HepG2 (cell line): ENCODE data around the gene EXPH5. TPM values are rescaled to one million over a fixed set of nuclear protein-coding genes. Genes with fewer than 3 reads are reported as not detected.

ENCODE experiments used
- ATF1 ChIP-seq: IDR thresholded peaks from 2 replicates; pipeline ENCODE4 v1.6.1; 2016; ENCODE audit warnings: mild to moderate bottlenecking, control low read depth
- CEBPB ChIP-seq: IDR thresholded peaks from 2 replicates; pipeline ENCODE4 v1.6.1; 2011; ENCODE audit warnings: low read depth, low read length, improper control_type of control experiment, borderline replicate concordance
- CENPX ChIP-seq: sonication (generic); formaldehyde crosslinking; IDR thresholded peaks from 2 replicates; pipeline ENCODE4 v1.9.0; 2021; ENCODE audit warnings: mild to moderate bottlenecking, missing genetic modification reagents, moderate library complexity
- FOXP1 ChIP-seq, 2 experiments: fragments of 450-650 bp in 1 of 2; IDR thresholded peaks; 2 replicates each; pipeline ENCODE4 v1.6.1; 2017 to 2018; ENCODE audit warnings: antibody characterized with exemption in 1 of 2
- MEF2D ChIP-seq: sonication (generic); formaldehyde crosslinking; IDR thresholded peaks from 2 replicates; pipeline ENCODE4 v1.5.1; 2020; ENCODE audit warnings: mild to moderate bottlenecking, missing genetic modification reagents
- RAD21 ChIP-seq: fragments of 450-650 bp; formaldehyde crosslinking; IDR thresholded peaks from 2 replicates; pipeline ENCODE4 v1.5.0; 2020; ENCODE audit warnings: mild to moderate bottlenecking
- RBM22 ChIP-seq: fragments of 200-400 bp; formaldehyde crosslinking; optimal IDR thresholded peaks from 2 replicates; pipeline ENCODE3; 2017; ENCODE audit warnings: mild to moderate bottlenecking, low read length, moderate library complexity
- RXRA ChIP-seq: sonication (generic); formaldehyde crosslinking; IDR thresholded peaks from 2 replicates; pipeline ENCODE4 v1.5.1; 2020; ENCODE audit warnings: missing genetic modification reagents
- SMAD9 ChIP-seq: sonication (generic); formaldehyde crosslinking; IDR thresholded peaks from 2 replicates; pipeline ENCODE4 v1.5.1; 2020; ENCODE audit warnings: mild to moderate bottlenecking, missing genetic modification reagents
- SP4 ChIP-seq: sonication (generic); formaldehyde crosslinking; IDR thresholded peaks from 2 replicates; pipeline ENCODE4 v1.8.1; 2023; ENCODE audit warnings: mild to moderate bottlenecking, missing genetic modification reagents
- SYNCRIP ChIP-seq: fragments of 200-400 bp; formaldehyde crosslinking; IDR thresholded peaks from 2 replicates; pipeline ENCODE4 v1.6.1; 2018; ENCODE audit warnings: mild to moderate bottlenecking, low read depth, low read length; ENCODE audit not compliant: insufficient read depth
- ZBTB8A ChIP-seq: sonication (generic); formaldehyde crosslinking; IDR thresholded peaks from 2 replicates; pipeline ENCODE4 v1.4.0; 2020; ENCODE audit warnings: mild to moderate bottlenecking, low read depth, missing genetic modification reagents, borderline replicate concordance
- ZNF282 ChIP-seq: fragments of 450-650 bp; IDR thresholded peaks from 2 replicates; pipeline ENCODE4 v1.6.1; 2018; ENCODE audit not compliant: partially characterized antibody
- ZNF317 ChIP-seq: sonication (generic); formaldehyde crosslinking; IDR thresholded peaks from 2 replicates; pipeline ENCODE4 v1.5.0; 2020; ENCODE audit warnings: mild to moderate bottlenecking, missing genetic modification reagents
- ZNF446 ChIP-seq: sonication (generic); formaldehyde crosslinking; IDR thresholded peaks from 2 replicates; pipeline ENCODE4 v1.5.0; 2020; ENCODE audit warnings: mild to moderate bottlenecking, missing genetic modification reagents
- ZNF724P ChIP-seq: sonication (generic); formaldehyde crosslinking; IDR thresholded peaks from 2 replicates; pipeline ENCODE4 v1.8.0; 2022; ENCODE audit warnings: missing genetic modification reagents, borderline replicate concordance
- ZNF800 ChIP-seq: sonication (generic); formaldehyde crosslinking; IDR thresholded peaks from 2 replicates; pipeline ENCODE4 v1.4.0; 2020; ENCODE audit warnings: missing genetic modification reagents
- polyA plus RNA-seq, 8 experiments: library from polyadenylated mRNA; depleted of rRNA in 3 of 8; stranded (reverse) in 7 of 8; unstranded in 1 of 8; fragments of >200 nt; fragmentation: Illumina TruSeq in 4 of 8; extraction: Trizol in 4 of 8; gene quantifications; 2 replicates each; pipeline versions ENCODE4 v1.2.1 to v1.2.3, GENCODE V29; 2011 to 2016; ENCODE audit warnings: low read depth in 4 of 8, missing spikeins in 1 of 8, mixed read lengths in 1 of 8; ENCODE audit not compliant: insufficient read depth in 1 of 8
- total RNA-seq, 5 experiments: library from RNA; depleted of rRNA; stranded (reverse); fragments of >200 nt; fragmentation: Illumina TruSeq; extraction: Trizol; gene quantifications; 2 replicates each; pipeline ENCODE4 v1.2.3, GENCODE V29; 2016; ENCODE audit warnings: low read depth in 1 of 5
- TF ChIP-seq, protein P1 (sequence below): sonication (generic); formaldehyde crosslinking; IDR thresholded peaks from 2 replicates; pipeline ENCODE4 v1.8.0; 2022; ENCODE audit warnings: mild to moderate bottlenecking, missing genetic modification reagents, borderline replicate concordance
- TF ChIP-seq, protein P2 (sequence below): IDR thresholded peaks from 2 replicates; pipeline ENCODE4 v1.6.1; 2016; ENCODE audit warnings: missing genetic modification reagents, missing compliant biosample characterization
- TF ChIP-seq, protein P3 (sequence below): sonication (generic); formaldehyde crosslinking; IDR thresholded peaks from 2 replicates; pipeline ENCODE4 v1.8.0; 2022; ENCODE audit warnings: missing genetic modification reagents, mild to moderate bottlenecking, moderate library complexity, borderline replicate concordance
- TF ChIP-seq, protein P4 (sequence below): sonication (generic); formaldehyde crosslinking; IDR thresholded peaks from 2 replicates; pipeline ENCODE4; 2020; ENCODE audit warnings: missing genetic modification reagents, mild to moderate bottlenecking, borderline replicate concordance

Gene EXPH5
- total and polyA plus RNA-seq, 2 of the 13 experiments (the other 11 are each of a cell fraction or from before 2014, with no cell fraction given), result under 0.01 to 0.02 TPM

GRCh38 chr11:108497317-108498045 lies 96.1 kb downstream of the EXPH5 start (continued):
- TF ChIP-seq RBM22, result peak; percentile 56
- TF ChIP-seq, protein P1, sequence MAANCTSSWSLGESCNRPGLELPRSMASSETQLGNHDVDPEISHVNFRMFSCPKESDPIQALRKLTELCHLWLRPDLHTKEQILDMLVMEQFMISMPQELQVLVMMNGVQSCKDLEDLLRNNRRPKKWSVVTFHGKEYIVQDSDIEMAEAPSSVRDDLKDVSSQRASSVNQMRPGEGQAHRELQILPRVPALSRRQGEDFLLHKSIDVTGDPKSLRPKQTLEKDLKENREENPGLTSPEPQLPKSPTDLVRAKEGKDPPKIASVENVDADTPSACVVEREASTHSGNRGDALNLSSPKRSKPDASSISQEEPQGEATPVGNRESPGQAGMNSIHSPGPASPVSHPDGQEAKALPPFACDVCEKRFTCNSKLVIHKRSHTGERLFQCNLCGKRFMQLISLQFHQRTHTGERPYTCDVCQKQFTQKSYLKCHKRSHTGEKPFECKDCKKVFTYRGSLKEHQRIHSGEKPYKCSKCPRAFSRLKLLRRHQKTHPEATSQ (CRISPR knock-in tag), result no peak
- TF ChIP-seq SP4 (CRISPR knock-in tag), result no peak; the same call in 1 of the 2 replicates
- TF ChIP-seq CENPX, result no peak
- no peak for TF ChIP-seq ZBTB8A
- TF ChIP-seq RXRA (CRISPR knock-in tag), result no peak; the same call in 1 of the 2 replicates
- peak; percentile 43; the same call in 1 of the 2 replicates for TF ChIP-seq ATF1
- TF ChIP-seq SMAD9 (CRISPR knock-in tag), result no peak
- TF ChIP-seq ZNF446 (CRISPR knock-in tag), result no peak
- no peak for TF ChIP-seq SYNCRIP
- TF ChIP-seq ZNF800 (CRISPR knock-in tag), result peak; percentile 27; the same call in 1 of the 2 replicates
- TF ChIP-seq ZNF317 (CRISPR knock-in tag), result no peak
- TF ChIP-seq MEF2D, result no peak; the same call in 1 of the 2 replicates
- TF ChIP-seq RAD21 (CRISPR knock-in tag), result no peak
- TF ChIP-seq, protein P2, sequence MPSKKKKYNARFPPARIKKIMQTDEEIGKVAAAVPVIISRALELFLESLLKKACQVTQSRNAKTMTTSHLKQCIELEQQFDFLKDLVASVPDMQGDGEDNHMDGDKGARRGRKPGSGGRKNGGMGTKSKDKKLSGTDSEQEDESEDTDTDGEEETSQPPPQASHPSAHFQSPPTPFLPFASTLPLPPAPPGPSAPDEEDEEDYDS (CRISPR knock-in tag), result peak; percentile 65; the same call in 1 of the 2 replicates
- TF ChIP-seq CEBPB, result peak; percentile 2; the same call in 1 of the 2 replicates
- TF ChIP-seq ZNF724P, result no peak
- TF ChIP-seq, protein P3, sequence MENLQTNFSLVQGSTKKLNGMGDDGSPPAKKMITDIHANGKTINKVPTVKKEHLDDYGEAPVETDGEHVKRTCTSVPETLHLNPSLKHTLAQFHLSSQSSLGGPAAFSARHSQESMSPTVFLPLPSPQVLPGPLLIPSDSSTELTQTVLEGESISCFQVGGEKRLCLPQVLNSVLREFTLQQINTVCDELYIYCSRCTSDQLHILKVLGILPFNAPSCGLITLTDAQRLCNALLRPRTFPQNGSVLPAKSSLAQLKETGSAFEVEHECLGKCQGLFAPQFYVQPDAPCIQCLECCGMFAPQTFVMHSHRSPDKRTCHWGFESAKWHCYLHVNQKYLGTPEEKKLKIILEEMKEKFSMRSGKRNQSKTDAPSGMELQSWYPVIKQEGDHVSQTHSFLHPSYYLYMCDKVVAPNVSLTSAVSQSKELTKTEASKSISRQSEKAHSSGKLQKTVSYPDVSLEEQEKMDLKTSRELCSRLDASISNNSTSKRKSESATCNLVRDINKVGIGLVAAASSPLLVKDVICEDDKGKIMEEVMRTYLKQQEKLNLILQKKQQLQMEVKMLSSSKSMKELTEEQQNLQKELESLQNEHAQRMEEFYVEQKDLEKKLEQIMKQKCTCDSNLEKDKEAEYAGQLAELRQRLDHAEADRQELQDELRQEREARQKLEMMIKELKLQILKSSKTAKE, result no peak
- TF ChIP-seq, protein P4, sequence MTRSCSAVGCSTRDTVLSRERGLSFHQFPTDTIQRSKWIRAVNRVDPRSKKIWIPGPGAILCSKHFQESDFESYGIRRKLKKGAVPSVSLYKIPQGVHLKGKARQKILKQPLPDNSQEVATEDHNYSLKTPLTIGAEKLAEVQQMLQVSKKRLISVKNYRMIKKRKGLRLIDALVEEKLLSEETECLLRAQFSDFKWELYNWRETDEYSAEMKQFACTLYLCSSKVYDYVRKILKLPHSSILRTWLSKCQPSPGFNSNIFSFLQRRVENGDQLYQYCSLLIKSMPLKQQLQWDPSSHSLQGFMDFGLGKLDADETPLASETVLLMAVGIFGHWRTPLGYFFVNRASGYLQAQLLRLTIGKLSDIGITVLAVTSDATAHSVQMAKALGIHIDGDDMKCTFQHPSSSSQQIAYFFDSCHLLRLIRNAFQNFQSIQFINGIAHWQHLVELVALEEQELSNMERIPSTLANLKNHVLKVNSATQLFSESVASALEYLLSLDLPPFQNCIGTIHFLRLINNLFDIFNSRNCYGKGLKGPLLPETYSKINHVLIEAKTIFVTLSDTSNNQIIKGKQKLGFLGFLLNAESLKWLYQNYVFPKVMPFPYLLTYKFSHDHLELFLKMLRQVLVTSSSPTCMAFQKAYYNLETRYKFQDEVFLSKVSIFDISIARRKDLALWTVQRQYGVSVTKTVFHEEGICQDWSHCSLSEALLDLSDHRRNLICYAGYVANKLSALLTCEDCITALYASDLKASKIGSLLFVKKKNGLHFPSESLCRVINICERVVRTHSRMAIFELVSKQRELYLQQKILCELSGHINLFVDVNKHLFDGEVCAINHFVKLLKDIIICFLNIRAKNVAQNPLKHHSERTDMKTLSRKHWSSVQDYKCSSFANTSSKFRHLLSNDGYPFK (CRISPR knock-in tag), result no peak
- no peak for TF ChIP-seq FOXP1 (IDR thresholded peaks at IDR 0.05)
- TF ChIP-seq FOXP1 (CRISPR knock-in tag; IDR thresholded peaks at IDR 0.05), result no peak
- TF ChIP-seq ZNF282, result no peak
